Osteocyte (in vitro differentiated cells): ENCODE data around the gene SDK2. TPM values are rescaled to one million over a fixed set of nuclear protein-coding genes. Genes with fewer than 3 reads are reported as not detected.

Experiments used
- DNase-seq: peaks from one replicate; pipeline ENCODE4 v3.0.0; 2021; ENCODE audit warnings: mixed read lengths; ENCODE audit not compliant: unreplicated experiment; ENCODE audit errors: extremely low spot score
- H3K27ac Mint-ChIP-seq: one replicate; pipeline ENCODE4 v1.8.0; 2021; ENCODE audit warnings: mild to moderate bottlenecking, mixed read lengths; ENCODE audit not compliant: unreplicated experiment
- H3K27me3 Mint-ChIP-seq: one replicate; pipeline ENCODE4 v1.8.0; 2021; ENCODE audit warnings: mixed read lengths; ENCODE audit not compliant: unreplicated experiment
- H3K36me3 Mint-ChIP-seq: one replicate; pipeline ENCODE4 v1.8.0; 2021; ENCODE audit warnings: mixed read lengths; ENCODE audit not compliant: unreplicated experiment
- H3K4me1 Mint-ChIP-seq: one replicate; pipeline ENCODE4 v1.8.0; 2021; ENCODE audit warnings: mixed read lengths; ENCODE audit not compliant: unreplicated experiment
- H3K4me3 Mint-ChIP-seq: one replicate; pipeline ENCODE4 v1.8.0; 2021; ENCODE audit warnings: mild to moderate bottlenecking, moderate library complexity, mixed read lengths; ENCODE audit not compliant: unreplicated experiment
- H3K9me3 Mint-ChIP-seq: one replicate; pipeline ENCODE4 v1.8.0; 2021; ENCODE audit warnings: mixed read lengths; ENCODE audit not compliant: unreplicated experiment
- CTCF ChIP-seq: fragments of 200-600 bp; sonication (generic); IDR thresholded peaks from 2 replicates; pipeline ENCODE4 v1.5.0; 2021; ENCODE audit warnings: antibody characterized with exemption, mild to moderate bottlenecking, moderate library complexity
- total RNA-seq: library from RNA; stranded (reverse); gene quantifications from 2 replicates; pipeline ENCODE4 v1.2.1, GENCODE V29; 2021

Gene SDK2
- total RNA-seq, 1 donor from 2014 or later: 16.5 TPM

GRCh38 chr17:73510981-73511718, 133.1 kb downstream of the SDK2 start:
- Mint-ChIP-seq H3K27ac (no peak overlapping the region), H3K36me3 (no peaks in the 10 kb centered on the region), H3K27me3 (peaks cover 18% of the 10 kb centered on the region), H3K4me1 (no peaks in the 10 kb centered on the region), H3K4me3 (no peak overlapping the region), H3K9me3 (no peaks in the 10 kb centered on the region)
- TF ChIP-seq CTCF: no peak
- no peak for DNase-seq

- no peak for TF ChIP-seq CTCF
- DNase-seq: no peak
- Mint-ChIP-seq H3K4me1 (no peaks in the 10 kb centered on the region), H3K36me3 (no peaks in the 10 kb centered on the region), H3K4me3 (no peak overlapping the region), H3K27me3 (peaks cover 16% of the 10 kb centered on the region), H3K9me3 (no peaks in the 10 kb centered on the region), H3K27ac (no peak overlapping the region)
These were observed 135.2 kb downstream of the SDK2 start for GRCh38 chr17:73508931-73509605.

GRCh38 chr17:73508057-73508930, 136.0 kb downstream of the SDK2 start:
- no peaks in the 10 kb centered on the region for H3K36me3 Mint-ChIP-seq
- H3K27me3 Mint-ChIP-seq: peaks cover 11% of the 10 kb centered on the region
- no peak overlapping the region for H3K4me3 Mint-ChIP-seq
- no peaks in the 10 kb centered on the region for H3K9me3 Mint-ChIP-seq
- DNase-seq: no peak
- no peak for TF ChIP-seq CTCF
- H3K4me1 Mint-ChIP-seq: no peaks in the 10 kb centered on the region
- H3K27ac Mint-ChIP-seq: no peak overlapping the region

GRCh38 chr17:73506470-73507435, 137.5 kb downstream of the SDK2 start:
- H3K36me3 Mint-ChIP-seq: no peaks in the 10 kb centered on the region
- no peak overlapping the region for H3K27ac Mint-ChIP-seq
- no peaks in the 10 kb centered on the region for H3K4me1 Mint-ChIP-seq
- no peaks in the 10 kb centered on the region for H3K27me3 Mint-ChIP-seq
- no peak overlapping the region for H3K4me3 Mint-ChIP-seq
- no peak for TF ChIP-seq CTCF
- no peak for DNase-seq
- no peaks in the 10 kb centered on the region for H3K9me3 Mint-ChIP-seq
